GM19238 (cell line): ENCODE results near the gene SETBP1.
"Not testable (repeated sequence)": the region's sequence is repeated elsewhere in the genome, so short reads cannot be mapped to it uniquely, and the experiment has no call there.

Source experiments
- DNase-seq: peaks from one replicate; pipeline ENCODE4 v3.0.0; 2011; ENCODE audit warnings: low spot score; ENCODE audit not compliant: insufficient read length

Gene SETBP1

GRCh38 chr18:44704135-44704789 lies 23.6 kb downstream of the SETBP1 start:
- no peak for DNase-seq

- no peak for DNase-seq
Observed at GRCh38 chr18:44705075-44705675, 24.5 kb downstream of the SETBP1 start.

- DNase-seq, result no peak
Observed at GRCh38 chr18:44708451-44709083, 27.9 kb downstream of the SETBP1 start.

GRCh38 chr18:44709307-44710126 lies 28.8 kb downstream of the SETBP1 start:
- DNase-seq, result peak; percentile 45

- DNase-seq, result no peak
Observed at GRCh38 chr18:44710931-44711330, 30.2 kb downstream of the SETBP1 start.

- no peak for DNase-seq
Observed at GRCh38 chr18:44712025-44712424, 31.3 kb downstream of the SETBP1 start.

GRCh38 chr18:44713435-44713834 lies 32.7 kb downstream of the SETBP1 start:
- DNase-seq, result no peak

- DNase-seq, result no peak
Observed at GRCh38 chr18:44714376-44714775, 33.7 kb downstream of the SETBP1 start.

GRCh38 chr18:44715245-44715644 lies 34.6 kb downstream of the SETBP1 start:
- DNase-seq, result no peak

- no peak for DNase-seq
Observed at GRCh38 chr18:44715842-44716241, 35.2 kb downstream of the SETBP1 start.

GRCh38 chr18:44716697-44717163 lies 36.0 kb downstream of the SETBP1 start:
- no peak for DNase-seq

- no peak for DNase-seq
Observed at GRCh38 chr18:44719519-44720060, 38.9 kb downstream of the SETBP1 start.

GRCh38 chr18:44721748-44722147 lies 41.1 kb downstream of the SETBP1 start:
- not testable (repeated sequence) for DNase-seq

- DNase-seq, result no peak
Observed at GRCh38 chr18:44723411-44723810, 42.7 kb downstream of the SETBP1 start.

GRCh38 chr18:44724105-44724778 lies 43.6 kb downstream of the SETBP1 start:
- no peak for DNase-seq

GRCh38 chr18:44725300-44726058 lies 44.8 kb downstream of the SETBP1 start:
- DNase-seq, result no peak

GRCh38 chr18:44726059-44726421 lies 45.4 kb downstream of the SETBP1 start:
- DNase-seq, result no peak

GRCh38 chr18:44727291-44727690 lies 46.6 kb downstream of the SETBP1 start:
- DNase-seq, result no peak

GRCh38 chr18:44729631-44730101 lies 49.0 kb downstream of the SETBP1 start:
- no peak for DNase-seq
